Mesendoderm (in vitro differentiated cells): ENCODE data around the gene RRAD.
"Not testable (repeated sequence)": the region's sequence is repeated elsewhere in the genome, so short reads cannot be mapped to it uniquely, and the experiment has no call there.

Experiments
- DNase-seq: peaks from one replicate; pipeline ENCODE4 v3.0.0; 2013
- H2AK5ac ChIP-seq: 2 replicates; pipeline ENCODE4 v1.6.1; 2013; ENCODE audit warnings: low read length, inconsistent platforms
- H2BK120ac ChIP-seq: 2 replicates; pipeline ENCODE4 v1.6.1; 2013; ENCODE audit warnings: low read depth, mild to moderate bottlenecking, low read length, moderate library complexity, mixed read lengths
- H2BK15ac ChIP-seq: replicated peaks from 2 replicates; pipeline ENCODE4 v1.6.1; 2013; ENCODE audit warnings: low read depth, mild to moderate bottlenecking, moderate library complexity
- H2BK5ac ChIP-seq: 2 replicates; pipeline ENCODE4 v1.6.1; 2013; ENCODE audit warnings: low read length, inconsistent platforms
- H3K18ac ChIP-seq: 2 replicates; pipeline ENCODE4 v1.6.1; 2013; ENCODE audit warnings: mild to moderate bottlenecking, low read length, mixed read lengths
- H3K23ac ChIP-seq: one replicate; pipeline ENCODE4 v1.6.1; 2013; ENCODE audit warnings: low read length
- H3K27ac ChIP-seq: 2 replicates; pipeline ENCODE4 v1.5.1; 2013; ENCODE audit warnings: low read depth, mild to moderate bottlenecking, inconsistent platforms, low read length, moderate library complexity
- H3K27me3 ChIP-seq: 2 replicates; pipeline ENCODE4 v1.6.1; 2013; ENCODE audit warnings: low read length, control low read depth, mild to moderate bottlenecking, inconsistent platforms; ENCODE audit not compliant: insufficient read depth, poor library complexity
- H3K36me3 ChIP-seq: 2 replicates; pipeline ENCODE4 v1.6.1; 2013; ENCODE audit warnings: low read length, inconsistent platforms; ENCODE audit not compliant: control insufficient read depth, insufficient read depth
- H3K4ac ChIP-seq: one replicate; pipeline ENCODE4 v1.6.1; 2013; ENCODE audit warnings: low read depth, mild to moderate bottlenecking, low read length, moderate library complexity
- H3K4me1 ChIP-seq: 2 replicates; pipeline ENCODE4 v1.6.1; 2013; ENCODE audit warnings: low read depth, low read length, inconsistent platforms; ENCODE audit not compliant: control insufficient read depth
- H3K4me2 ChIP-seq: 2 replicates; pipeline ENCODE4 v1.6.1; 2013; ENCODE audit warnings: low read length
- H3K4me3 ChIP-seq: 2 replicates; pipeline ENCODE4 v1.5.1; 2013; ENCODE audit warnings: mild to moderate bottlenecking, low read length
- H3K56ac ChIP-seq: one replicate; pipeline ENCODE4 v1.6.1; 2013; ENCODE audit warnings: low read length
- H3K79me1 ChIP-seq: 2 replicates; pipeline ENCODE4 v1.6.1; 2013; ENCODE audit warnings: low read length, inconsistent platforms
- H3K79me2 ChIP-seq: 2 replicates; pipeline ENCODE4 v1.6.1; 2013; ENCODE audit warnings: mild to moderate bottlenecking, low read length; ENCODE audit not compliant: control insufficient read depth, insufficient read depth
- H3K9ac ChIP-seq: 2 replicates; pipeline ENCODE4 v1.6.1; 2013; ENCODE audit warnings: low read length, inconsistent platforms
- H4K5ac ChIP-seq: one replicate; pipeline ENCODE4 v1.6.1; 2013; ENCODE audit warnings: low read length
- H4K8ac ChIP-seq: one replicate; pipeline ENCODE4 v1.6.1; 2013; ENCODE audit warnings: low read depth, mild to moderate bottlenecking, control low read depth, low read length, moderate library complexity
- WGBS: extraction: QIAGEN DNeasy Blood & Tissue Kit; methylation state at CpG from one replicate; pipeline ENCODE4 v1.1.7; 2013; ENCODE audit warnings: low lambda C conversion rate, missing lambda C conversion rate; ENCODE audit not compliant: insufficient coverage; ENCODE audit errors: extremely low coverage; 5-methylcytosine and 5-hydroxymethylcytosine counted together

RRAD gene

DNA sequence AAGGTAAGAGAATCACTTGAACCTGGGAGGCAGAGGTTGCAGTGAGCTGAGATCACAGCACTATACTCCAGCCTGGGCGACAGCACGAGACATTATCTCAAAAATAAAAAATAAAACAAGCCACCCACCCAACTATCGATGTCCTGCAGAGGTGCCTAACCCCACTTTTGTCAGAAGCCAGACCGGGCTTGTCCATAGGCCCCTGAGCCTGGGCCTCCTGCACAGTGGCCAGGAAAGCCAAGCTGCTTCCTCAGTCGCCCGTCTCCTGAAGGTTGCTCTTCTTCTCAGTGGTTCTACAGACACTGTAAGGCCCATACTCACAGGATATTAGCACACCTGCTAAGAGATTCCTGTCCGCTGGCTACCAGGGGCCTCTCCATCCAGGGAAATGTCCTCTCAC lies 21.2 kb upstream of the RRAD start:
- H3K18ac ChIP-seq = no peak overlapping the region
- peaks cover 11% of the 10 kb centered on the region for H3K27me3 ChIP-seq
- H3K23ac ChIP-seq = no peak overlapping the region
- H3K27ac ChIP-seq = no peak overlapping the region
- peaks cover 2% of the 10 kb centered on the region for H3K36me3 ChIP-seq
- no peak overlapping the region for H3K56ac ChIP-seq
- H3K79me1 ChIP-seq = no peaks in the 10 kb centered on the region
- no peak overlapping the region for H2BK5ac ChIP-seq
- DNase-seq = no peak
- no peak overlapping the region for H3K4me3 ChIP-seq
- no peak overlapping the region for H3K4ac ChIP-seq
- no peaks in the 10 kb centered on the region for H3K4me1 ChIP-seq
- no peak overlapping the region for H2BK15ac ChIP-seq
- H2BK120ac ChIP-seq = no peak overlapping the region
- H4K5ac ChIP-seq = no peak overlapping the region
- no peak overlapping the region for H3K9ac ChIP-seq
- no peak overlapping the region for H3K4me2 ChIP-seq
- H3K79me2 ChIP-seq = no peaks in the 10 kb centered on the region
- no peak overlapping the region for H4K8ac ChIP-seq
- H2AK5ac ChIP-seq = no peak overlapping the region
- WGBS = no CpG with 5 or more reads among the region's 7 CpGs

DNA sequence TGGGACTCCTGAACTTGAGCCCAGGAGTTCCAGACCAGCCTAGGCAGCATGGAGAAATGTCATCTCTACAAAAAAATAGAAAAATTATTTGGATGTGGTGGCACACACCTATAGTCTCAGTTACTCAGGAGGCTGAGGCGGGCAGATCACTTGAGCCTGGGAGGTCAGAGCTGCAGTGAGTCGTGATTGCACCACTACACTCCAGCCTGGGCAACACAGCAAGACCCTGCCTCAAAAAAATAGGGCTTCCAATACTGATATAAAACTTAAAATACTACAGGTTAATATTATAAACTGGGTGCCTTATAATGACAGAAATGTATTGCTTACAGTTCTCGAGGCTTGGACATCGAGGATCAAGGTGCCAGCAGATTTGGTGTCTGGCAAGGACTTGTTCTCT lies 20.6 kb upstream of the RRAD start:
- Histone ChIP-seq H3K18ac (no peak overlapping the region), H3K27me3 (peaks cover 11% of the 10 kb centered on the region), H3K79me1 (no peaks in the 10 kb centered on the region), H3K27ac (no peak overlapping the region), H3K4me2 (no peak overlapping the region), H3K4ac (no peak overlapping the region), H4K5ac (no peak overlapping the region), H3K23ac (no peak overlapping the region), H2BK120ac (no peak overlapping the region), H4K8ac (no peak overlapping the region), H2BK5ac (no peak overlapping the region), H3K9ac (no peak overlapping the region), H3K79me2 (no peaks in the 10 kb centered on the region), H2BK15ac (no peak overlapping the region), H3K36me3 (peaks cover 2% of the 10 kb centered on the region), H2AK5ac (no peak overlapping the region), H3K4me3 (no peak overlapping the region), H3K4me1 (no peaks in the 10 kb centered on the region), H3K56ac (no peak overlapping the region)
- DNase-seq = no peak
- WGBS = no CpG with 5 or more reads among the region's 4 CpGs

- not testable (repeated sequence) for H3K4ac ChIP-seq, H2AK5ac ChIP-seq, H2BK5ac ChIP-seq, H3K4me2 ChIP-seq, H4K8ac ChIP-seq, H4K5ac ChIP-seq, H3K56ac ChIP-seq, H3K36me3 ChIP-seq, H3K23ac ChIP-seq, H2BK120ac ChIP-seq, H3K79me2 ChIP-seq, H2BK15ac ChIP-seq, H3K9ac ChIP-seq, H3K4me1 ChIP-seq, H3K79me1 ChIP-seq, H3K18ac ChIP-seq, H3K4me3 ChIP-seq, H3K27ac ChIP-seq, DNase-seq
- H3K27me3 ChIP-seq = peaks cover 11% of the 10 kb centered on the region
- WGBS = no CpG with 5 or more reads among the region's 9 CpGs
These were observed 19.6 kb upstream of the RRAD start for GRCh38 chr16:66944971-66945370.

DNA sequence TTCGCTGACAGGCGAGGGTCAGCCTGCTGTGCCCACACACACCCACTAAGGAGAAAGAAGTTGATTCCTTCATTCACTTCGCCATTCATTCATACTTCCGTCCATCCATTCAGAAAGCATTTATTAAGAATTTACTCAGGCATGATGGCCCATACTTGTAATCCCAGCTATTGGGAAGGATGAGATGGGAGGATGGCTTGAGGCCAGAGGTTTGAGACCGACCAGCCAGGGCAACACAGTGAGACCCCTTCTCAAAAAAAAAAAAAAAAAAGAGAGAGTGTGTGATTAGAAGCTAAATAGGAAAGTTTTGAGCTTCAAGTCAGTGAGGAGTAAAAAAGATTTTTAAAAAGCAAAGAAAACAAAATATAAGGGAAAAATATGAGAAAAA lies 18.7 kb upstream of the RRAD start:
- Histone ChIP-seq H3K56ac (no peak overlapping the region), H3K79me1 (no peaks in the 10 kb centered on the region), H3K4ac (no peak overlapping the region), H3K4me3 (no peak overlapping the region), H4K8ac (no peak overlapping the region), H3K4me1 (no peaks in the 10 kb centered on the region), H2AK5ac (no peak overlapping the region), H3K36me3 (peaks cover 2% of the 10 kb centered on the region), H3K18ac (no peak overlapping the region), H3K4me2 (no peak overlapping the region), H2BK120ac (no peak overlapping the region), H3K79me2 (no peaks in the 10 kb centered on the region), H3K23ac (no peak overlapping the region), H2BK15ac (no peak overlapping the region), H4K5ac (no peak overlapping the region), H2BK5ac (no peak overlapping the region), H3K27ac (no peak overlapping the region), H3K9ac (no peak overlapping the region), H3K27me3 (peaks cover 6% of the 10 kb centered on the region)
- WGBS = no CpG with 5 or more reads among the region's 5 CpGs
- DNase-seq = no peak

DNA sequence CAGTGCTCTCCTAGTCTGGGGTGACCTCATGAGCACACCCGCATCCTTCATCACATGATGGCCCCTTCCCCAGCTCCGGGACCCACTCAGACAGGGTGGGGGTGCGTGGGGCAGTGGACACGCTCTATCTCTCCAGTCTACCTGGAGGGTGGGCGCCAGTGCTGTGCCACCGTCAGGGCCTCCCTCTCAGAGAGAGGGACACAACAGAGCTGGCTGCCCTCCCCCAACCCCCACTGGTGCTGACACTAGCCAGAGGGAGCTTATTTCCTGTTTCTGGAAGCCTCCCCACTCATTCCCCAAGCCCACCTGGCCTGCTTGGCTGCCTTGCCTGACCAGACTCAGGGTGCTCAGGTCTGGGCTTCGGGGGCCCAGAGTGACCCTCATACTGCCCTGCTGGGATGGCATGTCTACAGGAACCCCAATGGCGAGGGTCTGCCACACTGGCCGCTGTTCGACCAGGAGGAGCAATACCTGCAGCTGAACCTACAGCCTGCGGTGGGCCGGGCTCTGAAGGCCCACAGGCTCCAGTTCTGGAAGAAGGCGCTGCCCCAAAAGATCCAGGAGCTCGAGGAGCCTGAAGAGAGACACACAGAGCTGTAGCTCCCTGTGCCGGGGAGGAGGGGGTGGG lies 18.2 kb upstream of the RRAD start:
- no peak overlapping the region for H2AK5ac ChIP-seq
- no peak overlapping the region for H3K56ac ChIP-seq
- H4K8ac ChIP-seq = no peak overlapping the region
- no peak overlapping the region for H3K9ac ChIP-seq
- H3K79me2 ChIP-seq = no peaks in the 10 kb centered on the region
- H3K18ac ChIP-seq = no peak overlapping the region
- no peak overlapping the region for H2BK5ac ChIP-seq
- no peak for DNase-seq
- no peaks in the 10 kb centered on the region for H3K79me1 ChIP-seq
- H3K27me3 ChIP-seq = peaks cover 3% of the 10 kb centered on the region
- no CpG with 5 or more reads among the region's 15 CpGs for WGBS
- no peak overlapping the region for H2BK15ac ChIP-seq
- H3K4ac ChIP-seq = no peak overlapping the region
- H4K5ac ChIP-seq = no peak overlapping the region
- no peak overlapping the region for H3K4me3 ChIP-seq
- H3K4me1 ChIP-seq = no peaks in the 10 kb centered on the region
- H3K36me3 ChIP-seq = peaks cover 2% of the 10 kb centered on the region
- no peak overlapping the region for H3K4me2 ChIP-seq
- H3K23ac ChIP-seq = no peak overlapping the region
- no peak overlapping the region for H3K27ac ChIP-seq
- no peak overlapping the region for H2BK120ac ChIP-seq

GRCh38 chr16:66942981-66943380 lies 17.6 kb upstream of the RRAD start:
- no peak overlapping the region for H3K4me2 ChIP-seq
- no peak overlapping the region for H2BK15ac ChIP-seq
- peaks cover under 1% of the 10 kb centered on the region for H3K27me3 ChIP-seq
- peaks cover 2% of the 10 kb centered on the region for H3K36me3 ChIP-seq
- no peak overlapping the region for H2BK5ac ChIP-seq
- H3K4me1 ChIP-seq = no peaks in the 10 kb centered on the region
- H2BK120ac ChIP-seq = no peak overlapping the region
- no peaks in the 10 kb centered on the region for H3K79me2 ChIP-seq
- H4K8ac ChIP-seq = no peak overlapping the region
- no peak overlapping the region for H3K4me3 ChIP-seq
- H3K23ac ChIP-seq = no peak overlapping the region
- H3K79me1 ChIP-seq = no peaks in the 10 kb centered on the region
- no CpG with 5 or more reads among the region's 5 CpGs for WGBS
- no peak overlapping the region for H3K18ac ChIP-seq
- no peak overlapping the region for H3K56ac ChIP-seq
- H2AK5ac ChIP-seq = no peak overlapping the region
- no peak for DNase-seq
- H4K5ac ChIP-seq = no peak overlapping the region
- H3K9ac ChIP-seq = no peak overlapping the region
- H3K27ac ChIP-seq = no peak overlapping the region
- no peak overlapping the region for H3K4ac ChIP-seq
